ENCODE data around the gene CYB5D1.

Gene CYB5D1

DNA sequence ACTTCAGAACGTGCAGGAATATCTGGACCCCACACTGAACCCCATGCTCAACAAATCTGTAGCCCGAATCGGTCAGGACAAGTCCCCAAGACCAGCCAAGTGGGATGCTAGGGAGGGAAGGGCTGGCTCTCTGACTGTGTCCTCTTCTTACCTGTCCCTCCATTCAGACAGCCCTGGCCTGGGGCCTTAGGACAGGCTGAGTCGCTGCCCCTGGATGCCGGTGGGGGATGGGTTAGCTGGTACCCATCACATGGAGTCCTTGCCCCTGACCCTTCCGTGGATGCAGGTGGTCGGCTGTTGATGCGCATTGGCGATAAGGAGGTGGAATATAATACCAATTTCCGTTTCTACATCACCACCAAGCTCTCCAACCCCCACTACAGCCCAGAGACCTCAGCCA, 39.8 kb upstream of the CYB5D1 start:
- no peak for DNase-seq (ENCODE audit: extremely low read depth, low read depth)
- TF ChIP-seq, protein P1, sequence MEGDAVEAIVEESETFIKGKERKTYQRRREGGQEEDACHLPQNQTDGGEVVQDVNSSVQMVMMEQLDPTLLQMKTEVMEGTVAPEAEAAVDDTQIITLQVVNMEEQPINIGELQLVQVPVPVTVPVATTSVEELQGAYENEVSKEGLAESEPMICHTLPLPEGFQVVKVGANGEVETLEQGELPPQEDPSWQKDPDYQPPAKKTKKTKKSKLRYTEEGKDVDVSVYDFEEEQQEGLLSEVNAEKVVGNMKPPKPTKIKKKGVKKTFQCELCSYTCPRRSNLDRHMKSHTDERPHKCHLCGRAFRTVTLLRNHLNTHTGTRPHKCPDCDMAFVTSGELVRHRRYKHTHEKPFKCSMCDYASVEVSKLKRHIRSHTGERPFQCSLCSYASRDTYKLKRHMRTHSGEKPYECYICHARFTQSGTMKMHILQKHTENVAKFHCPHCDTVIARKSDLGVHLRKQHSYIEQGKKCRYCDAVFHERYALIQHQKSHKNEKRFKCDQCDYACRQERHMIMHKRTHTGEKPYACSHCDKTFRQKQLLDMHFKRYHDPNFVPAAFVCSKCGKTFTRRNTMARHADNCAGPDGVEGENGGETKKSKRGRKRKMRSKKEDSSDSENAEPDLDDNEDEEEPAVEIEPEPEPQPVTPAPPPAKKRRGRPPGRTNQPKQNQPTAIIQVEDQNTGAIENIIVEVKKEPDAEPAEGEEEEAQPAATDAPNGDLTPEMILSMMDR (IDR thresholded peaks at IDR 0.05; ENCODE audit: low read depth, low read length, missing control alignments) = no peak
- H3K4me3 ChIP-seq (replicated peaks; ENCODE audit: low read depth, low read length) = no peak overlapping the region

DNA sequence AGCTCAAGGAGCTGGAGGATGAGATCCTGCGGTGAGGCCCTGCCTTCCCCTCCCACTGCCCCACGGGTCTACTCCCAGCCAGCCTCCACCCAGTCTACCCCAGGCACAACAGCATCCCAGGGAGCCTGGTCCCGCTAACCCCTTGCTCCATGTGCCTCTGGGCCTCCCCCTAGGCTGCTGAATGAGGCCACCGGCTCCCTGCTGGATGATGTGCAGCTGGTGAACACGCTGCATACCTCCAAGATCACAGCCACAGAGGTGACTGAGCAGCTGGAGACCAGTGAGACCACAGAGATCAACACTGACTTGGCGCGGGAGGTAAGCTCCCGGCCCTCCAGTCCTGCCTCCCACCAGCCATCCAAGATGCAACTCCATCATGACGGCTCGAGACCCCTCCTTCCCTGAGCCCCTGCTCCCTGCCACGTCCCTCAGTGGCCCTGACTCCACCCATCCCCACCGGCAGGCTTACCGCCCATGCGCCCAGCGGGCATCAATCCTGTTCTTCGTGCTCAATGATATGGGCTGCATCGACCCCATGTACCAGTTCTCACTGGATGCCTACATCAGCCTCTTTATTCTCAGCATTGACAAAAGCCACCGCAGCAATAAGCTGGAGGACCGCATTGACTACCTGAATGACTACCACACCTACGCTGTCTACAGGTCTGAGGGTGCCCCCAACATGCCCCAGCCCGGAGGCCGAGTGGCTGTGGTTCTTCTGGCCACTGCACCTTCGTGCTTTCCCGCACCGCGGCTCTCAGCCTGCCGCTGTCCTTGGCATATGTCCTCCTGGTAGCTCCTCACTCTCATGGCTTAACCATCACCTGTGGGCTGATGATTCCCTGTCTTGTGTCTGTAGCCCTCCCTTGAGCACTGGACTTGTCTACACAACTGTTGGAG, 38.8 kb upstream of the CYB5D1 start:
- TF ChIP-seq, protein P1 (IDR thresholded peaks at IDR 0.05; ENCODE audit: low read depth, low read length, missing control alignments) = no peak
- DNase-seq (ENCODE audit: extremely low read depth, low read depth) = no peak
- H3K4me3 ChIP-seq (replicated peaks; ENCODE audit: low read depth, low read length) = no peak overlapping the region

DNA sequence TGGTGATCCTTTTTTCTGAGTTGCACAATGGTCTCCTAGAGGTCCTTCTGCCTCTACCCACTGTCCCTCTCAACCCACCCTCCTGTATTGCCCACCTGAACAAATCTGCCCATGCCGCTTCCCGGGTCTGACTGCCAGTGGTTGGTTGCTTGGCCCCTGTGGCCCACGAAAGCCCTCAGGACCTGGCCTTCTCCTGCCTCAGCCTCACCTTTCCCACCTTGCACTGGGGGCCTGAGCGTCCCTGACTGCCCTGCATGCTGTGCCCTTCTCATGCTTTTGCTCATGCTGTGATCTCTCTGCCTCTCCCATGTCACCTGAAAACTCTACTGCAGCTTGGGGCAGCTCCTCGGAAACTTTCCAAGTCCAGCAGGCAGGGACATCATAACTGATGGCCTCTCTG, 37.6 kb upstream of the CYB5D1 start:
- TF ChIP-seq, protein P1 (IDR thresholded peaks at IDR 0.05; ENCODE audit: low read depth, low read length, missing control alignments) = no peak
- H3K4me3 ChIP-seq (replicated peaks; ENCODE audit: low read depth, low read length) = no peak overlapping the region
- DNase-seq (ENCODE audit: extremely low read depth, low read depth) = no peak

DNA sequence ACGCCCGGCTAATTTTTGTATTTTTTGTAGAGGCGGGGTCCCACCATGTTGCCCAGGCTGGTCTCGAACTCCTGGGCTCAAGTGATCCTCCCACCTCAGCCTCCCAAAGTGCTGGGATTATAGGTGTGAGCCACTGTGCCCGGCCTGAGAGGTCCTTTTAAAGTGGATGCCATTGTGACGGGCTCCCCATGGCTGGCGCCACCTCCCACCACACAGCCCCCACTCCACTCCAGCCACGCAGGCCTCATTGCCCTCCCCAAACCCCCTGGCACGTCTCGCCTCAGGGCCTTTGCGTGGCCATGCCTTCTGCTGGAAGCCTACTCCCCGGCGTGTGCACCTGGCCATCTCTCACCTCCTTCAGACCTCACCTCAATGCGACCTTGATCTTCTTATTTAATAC, 35.7 kb upstream of the CYB5D1 start:
- H3K4me3 ChIP-seq (replicated peaks; ENCODE audit: low read depth, low read length) = no peak overlapping the region
- TF ChIP-seq, protein P1 (IDR thresholded peaks at IDR 0.05; ENCODE audit: low read depth, low read length, missing control alignments) = no peak
- no peak for DNase-seq (ENCODE audit: extremely low read depth, low read depth)

DNA sequence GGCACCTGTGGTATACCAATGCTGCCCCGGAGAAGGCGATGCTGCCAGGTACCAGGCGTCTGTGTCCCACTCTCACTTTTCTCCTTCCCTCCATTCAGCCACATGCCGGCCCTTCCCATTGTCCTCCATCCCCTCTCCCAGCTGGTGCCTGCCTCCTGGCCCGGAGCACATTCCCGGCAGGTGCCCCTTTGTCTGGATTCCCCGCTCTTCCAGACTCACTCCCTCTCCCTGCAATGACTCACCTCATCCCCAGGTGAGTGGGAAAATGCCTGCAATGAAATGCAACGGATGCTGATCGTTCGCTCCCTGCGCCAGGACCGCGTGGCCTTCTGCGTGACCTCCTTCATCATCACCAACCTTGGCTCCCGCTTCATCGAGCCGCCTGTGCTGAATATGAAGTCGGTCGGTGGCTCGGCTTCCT, 34.2 kb upstream of the CYB5D1 start:
- no peak overlapping the region for H3K4me3 ChIP-seq (replicated peaks; ENCODE audit: low read depth, low read length)
- TF ChIP-seq, protein P1 (IDR thresholded peaks at IDR 0.05; ENCODE audit: low read depth, low read length, missing control alignments) = no peak
- DNase-seq (ENCODE audit: extremely low read depth, low read depth) = no peak

DNA sequence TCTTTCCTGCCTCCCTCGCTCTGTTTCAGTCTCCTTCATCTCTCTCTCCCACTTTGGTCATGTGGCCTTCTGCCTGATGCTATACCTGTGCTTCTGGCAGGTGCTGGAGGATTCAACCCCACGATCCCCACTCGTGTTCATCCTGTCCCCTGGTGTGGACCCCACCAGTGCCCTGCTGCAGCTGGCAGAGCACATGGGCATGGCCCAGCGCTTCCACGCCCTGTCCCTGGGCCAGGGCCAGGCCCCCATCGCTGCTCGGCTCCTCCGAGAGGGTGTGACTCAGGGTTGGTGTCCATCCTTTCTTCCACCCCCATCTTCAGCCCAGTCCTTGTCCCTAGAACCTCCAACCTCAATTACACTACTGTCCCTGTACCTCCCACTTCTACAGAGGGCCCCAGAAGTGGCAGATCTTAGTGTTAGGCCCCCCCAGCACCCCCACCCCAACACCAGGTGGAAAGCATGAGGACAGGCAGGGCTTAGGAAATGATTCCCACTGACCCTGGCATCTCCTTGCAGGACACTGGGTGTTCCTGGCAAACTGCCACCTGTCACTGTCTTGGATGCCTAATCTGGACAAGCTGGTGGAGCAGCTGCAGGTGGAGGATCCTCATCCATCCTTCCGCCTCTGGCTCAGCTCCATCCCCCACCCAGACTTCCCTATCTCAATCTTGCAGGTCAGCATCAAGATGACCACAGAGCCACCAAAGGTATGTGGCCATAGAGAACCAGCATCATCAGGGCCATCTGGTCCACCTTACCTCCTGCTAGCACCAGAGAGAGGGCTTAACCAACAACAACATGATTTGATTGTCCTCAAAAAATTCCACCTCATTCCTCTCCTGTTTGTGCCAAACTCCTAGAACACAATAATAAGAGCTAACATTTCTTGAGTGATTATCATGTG, 33.5 kb upstream of the CYB5D1 start:
- no peak for DNase-seq (ENCODE audit: extremely low read depth, low read depth)
- no peak overlapping the region for H3K4me3 ChIP-seq (replicated peaks; ENCODE audit: low read depth, low read length)
- TF ChIP-seq, protein P1 (IDR thresholded peaks at IDR 0.05; ENCODE audit: low read depth, low read length, missing control alignments) = no peak

Measured in HFF-Myc (cell line).